ENCODE data around the gene MAN2B1.
"Not testable (repeated sequence)": the region's sequence is repeated elsewhere in the genome, so short reads cannot be mapped to it uniquely, and the experiment has no call there.

MAN2B1 gene

GRCh38 chr19:12666265-12667048 is at the start of gene MAN2B1, which contains the start of gene WDR83:
Gene MAN2B1 (minus strand): TSS chr19:12666742. CDS start chr19:12666701, 41 bp downstream.
Gene WDR83 (plus strand): TSS chr19:12666807. CDS start chr19:12669791, 2,984 bp downstream.
- peak; percentile 91 for DNase-seq

GRCh38 chr19:12715929-12716328 is 49.4 kb upstream of the MAN2B1 start:
- no peak for DNase-seq

- no peak for DNase-seq
Measured at GRCh38 chr19:12715102-12715501, 48.6 kb upstream of the MAN2B1 start.

GRCh38 chr19:12713304-12713703 is 46.8 kb upstream of the MAN2B1 start:
- DNase-seq = not testable (repeated sequence)

GRCh38 chr19:12712077-12712476 is 45.5 kb upstream of the MAN2B1 start:
- DNase-seq = not testable (repeated sequence)

- no peak for DNase-seq
Measured at GRCh38 chr19:12711187-12711586, 44.6 kb upstream of the MAN2B1 start.

- no peak for DNase-seq
Measured at GRCh38 chr19:12708641-12709040, 42.1 kb upstream of the MAN2B1 start.

GRCh38 chr19:12706332-12706718 is 39.8 kb upstream of the MAN2B1 start:
- no peak for DNase-seq

GRCh38 chr19:12705654-12706331 is 39.3 kb upstream of the MAN2B1 start:
- no peak for DNase-seq

- no peak for DNase-seq
Measured at GRCh38 chr19:12705169-12705568, 38.6 kb upstream of the MAN2B1 start.

GRCh38 chr19:12703046-12703445 is 36.5 kb upstream of the MAN2B1 start:
- peak; percentile 77 for DNase-seq

- no peak for DNase-seq
Measured at GRCh38 chr19:12701596-12702282, 35.2 kb upstream of the MAN2B1 start.

- no peak for DNase-seq
Measured at GRCh38 chr19:12698138-12698537, 31.6 kb upstream of the MAN2B1 start.

GRCh38 chr19:12697425-12697824 is 30.9 kb upstream of the MAN2B1 start:
- not testable (repeated sequence) for DNase-seq

GRCh38 chr19:12696366-12697335 is 30.1 kb upstream of the MAN2B1 start, which contains the start of gene FBXW9:
Gene FBXW9 (minus strand): TSS chr19:12696631. CDS start chr19:12696581, 50 bp downstream.
- peak; percentile 97 for DNase-seq

GRCh38 chr19:12695997-12696365 is 29.4 kb upstream of the MAN2B1 start:
- peak; percentile 57 for DNase-seq

- DNase-seq = no peak
Measured at GRCh38 chr19:12695514-12695913, 29.0 kb upstream of the MAN2B1 start.

GRCh38 chr19:12695096-12695495 is 28.6 kb upstream of the MAN2B1 start:
- DNase-seq = no peak

- DNase-seq = no peak
Measured at GRCh38 chr19:12694641-12695040, 28.1 kb upstream of the MAN2B1 start.

- no peak for DNase-seq
Measured at GRCh38 chr19:12692960-12693359, 26.4 kb upstream of the MAN2B1 start.

GRCh38 chr19:12689581-12690216 is 23.2 kb upstream of the MAN2B1 start:
- no peak for DNase-seq

GRCh38 chr19:12689012-12689411 is 22.5 kb upstream of the MAN2B1 start:
- DNase-seq = no peak

Data from NCI-H69 (cell line).